ENCODE data around the gene SUCO. TPM values are rescaled to one million over a fixed set of nuclear protein-coding genes. Genes with fewer than 3 reads are reported as not detected.

SUCO gene
- total RNA-seq, 1 experiment from 2014 or later: 22.6 TPM

DNA sequence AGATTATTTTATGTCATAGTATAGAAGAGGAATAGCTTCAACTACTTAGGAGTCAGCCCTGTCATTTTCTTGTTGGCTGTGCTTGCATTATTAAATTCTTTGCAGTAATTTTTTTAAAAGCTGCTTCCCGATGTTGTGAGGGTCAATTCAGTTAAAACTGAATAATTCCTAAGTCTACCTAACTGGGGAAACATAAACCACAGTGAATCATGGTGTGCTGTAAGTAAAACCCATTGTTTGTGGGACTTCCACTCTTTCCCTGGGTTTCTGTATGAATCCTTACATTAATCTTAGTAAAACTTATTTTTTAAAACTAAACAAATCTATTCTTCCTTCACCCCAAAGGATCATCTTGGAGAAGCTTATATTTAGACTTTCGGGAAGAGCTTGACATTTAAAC is 4.4 kb downstream of the SUCO start:
- peaks cover 0 to 10% of the 10 kb centered on the region in 2 experiments; a peak in 2 of 4 replicates for H3K4me1 ChIP-seq (ENCODE audit: control insufficient read depth in 1 of 2, insufficient read depth in 2 of 2, low read length in 2 of 2)
- H3K36me3 ChIP-seq (ENCODE audit: control insufficient read depth in 1 of 2, insufficient read depth in 2 of 2, low read length in 2 of 2): no peaks in the 10 kb centered on the region
- RAD21 ChIA-PET (ENCODE audit: low non-redundant PET in 1 of 2, low total read pairs in 2 of 2, uncharacterized antibody in 2 of 2, unreplicated experiment in 2 of 2): no interaction called here
- intact Hi-C loops (cut with micrococcal nuclease): no loop called here
- no peak overlapping the region for H3K4me3 ChIP-seq (replicated peaks in 1 of 2; ENCODE audit: low read depth in 1 of 2, low read length in 2 of 2)
- ATAC-seq (no peak), DNase-seq (ENCODE audit: low read depth, low spot score) (no peak)
- no peaks in the 10 kb centered on the region for H3K27me3 ChIP-seq (ENCODE audit: insufficient read depth, low read length)
- no peak overlapping the region for H2AFZ ChIP-seq (ENCODE audit: low read depth, low read length, poor library complexity, severe bottlenecking)
- CTCF ChIA-PET: no interaction called here
- TF ChIP-seq EZH2phosphoT487 (IDR thresholded peaks at IDR 0.05; ENCODE audit: borderline replicate concordance) (no peak), CBX3 (IDR thresholded peaks at IDR 0.05; ENCODE audit: low read depth) (no peak), ZFX (IDR thresholded peaks at IDR 0.05) (no peak), SIN3A (IDR thresholded peaks at IDR 0.05; ENCODE audit: low read depth) (no peak), EZH2 (IDR thresholded peaks at IDR 0.05) (no peak), JUND (IDR thresholded peaks at IDR 0.05) (no peak), RAD21 (IDR thresholded peaks at IDR 0.05; ENCODE audit: low read depth) (no peak), EGR1 (IDR thresholded peaks at IDR 0.05; ENCODE audit: low read depth) (no peak), ELF1 (IDR thresholded peaks at IDR 0.05; ENCODE audit: borderline replicate concordance, low read depth) (no peak), YY1 (IDR thresholded peaks at IDR 0.05; ENCODE audit: extremely low read depth, insufficient replicate concordance, low read depth, low read length) (no peak), POLR2A (IDR thresholded peaks at IDR 0.05; ENCODE audit: borderline replicate concordance, extremely low read depth, insufficient read depth, insufficient read length) (no peak), TCF7L2 (IDR thresholded peaks at IDR 0.05; ENCODE audit: borderline replicate concordance, extremely low read depth, insufficient read depth, insufficient read length) (no peak), SRF (IDR thresholded peaks at IDR 0.05; ENCODE audit: low read depth) (no peak), POLR2AphosphoS5 (IDR thresholded peaks at IDR 0.05; ENCODE audit: low read depth, low read length) (no peak)
- TF ChIP-seq, protein P1, sequence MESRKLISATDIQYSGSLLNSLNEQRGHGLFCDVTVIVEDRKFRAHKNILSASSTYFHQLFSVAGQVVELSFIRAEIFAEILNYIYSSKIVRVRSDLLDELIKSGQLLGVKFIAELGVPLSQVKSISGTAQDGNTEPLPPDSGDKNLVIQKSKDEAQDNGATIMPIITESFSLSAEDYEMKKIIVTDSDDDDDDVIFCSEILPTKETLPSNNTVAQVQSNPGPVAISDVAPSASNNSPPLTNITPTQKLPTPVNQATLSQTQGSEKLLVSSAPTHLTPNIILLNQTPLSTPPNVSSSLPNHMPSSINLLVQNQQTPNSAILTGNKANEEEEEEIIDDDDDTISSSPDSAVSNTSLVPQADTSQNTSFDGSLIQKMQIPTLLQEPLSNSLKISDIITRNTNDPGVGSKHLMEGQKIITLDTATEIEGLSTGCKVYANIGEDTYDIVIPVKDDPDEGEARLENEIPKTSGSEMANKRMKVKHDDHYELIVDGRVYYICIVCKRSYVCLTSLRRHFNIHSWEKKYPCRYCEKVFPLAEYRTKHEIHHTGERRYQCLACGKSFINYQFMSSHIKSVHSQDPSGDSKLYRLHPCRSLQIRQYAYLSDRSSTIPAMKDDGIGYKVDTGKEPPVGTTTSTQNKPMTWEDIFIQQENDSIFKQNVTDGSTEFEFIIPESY (IDR thresholded peaks at IDR 0.05; ENCODE audit: extremely low read depth, insufficient replicate concordance, low read length): no peak
- TF ChIP-seq, protein P2, sequence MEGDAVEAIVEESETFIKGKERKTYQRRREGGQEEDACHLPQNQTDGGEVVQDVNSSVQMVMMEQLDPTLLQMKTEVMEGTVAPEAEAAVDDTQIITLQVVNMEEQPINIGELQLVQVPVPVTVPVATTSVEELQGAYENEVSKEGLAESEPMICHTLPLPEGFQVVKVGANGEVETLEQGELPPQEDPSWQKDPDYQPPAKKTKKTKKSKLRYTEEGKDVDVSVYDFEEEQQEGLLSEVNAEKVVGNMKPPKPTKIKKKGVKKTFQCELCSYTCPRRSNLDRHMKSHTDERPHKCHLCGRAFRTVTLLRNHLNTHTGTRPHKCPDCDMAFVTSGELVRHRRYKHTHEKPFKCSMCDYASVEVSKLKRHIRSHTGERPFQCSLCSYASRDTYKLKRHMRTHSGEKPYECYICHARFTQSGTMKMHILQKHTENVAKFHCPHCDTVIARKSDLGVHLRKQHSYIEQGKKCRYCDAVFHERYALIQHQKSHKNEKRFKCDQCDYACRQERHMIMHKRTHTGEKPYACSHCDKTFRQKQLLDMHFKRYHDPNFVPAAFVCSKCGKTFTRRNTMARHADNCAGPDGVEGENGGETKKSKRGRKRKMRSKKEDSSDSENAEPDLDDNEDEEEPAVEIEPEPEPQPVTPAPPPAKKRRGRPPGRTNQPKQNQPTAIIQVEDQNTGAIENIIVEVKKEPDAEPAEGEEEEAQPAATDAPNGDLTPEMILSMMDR (IDR thresholded peaks at IDR 0.05 in 2 of 3, conservative IDR thresholded peaks at IDR 0.05 in 1 of 3; ENCODE audit: borderline replicate concordance in 1 of 3, insufficient read depth in 1 of 3, low read depth in 2 of 3, low read length in 2 of 3): no peak
- TF ChIP-seq, protein P3, sequence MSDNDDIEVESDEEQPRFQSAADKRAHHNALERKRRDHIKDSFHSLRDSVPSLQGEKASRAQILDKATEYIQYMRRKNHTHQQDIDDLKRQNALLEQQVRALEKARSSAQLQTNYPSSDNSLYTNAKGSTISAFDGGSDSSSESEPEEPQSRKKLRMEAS (IDR thresholded peaks at IDR 0.05): no peak
- TF ChIP-seq, protein P4, sequence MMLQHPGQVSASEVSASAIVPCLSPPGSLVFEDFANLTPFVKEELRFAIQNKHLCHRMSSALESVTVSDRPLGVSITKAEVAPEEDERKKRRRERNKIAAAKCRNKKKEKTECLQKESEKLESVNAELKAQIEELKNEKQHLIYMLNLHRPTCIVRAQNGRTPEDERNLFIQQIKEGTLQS (IDR thresholded peaks at IDR 0.05): no peak
- TF ChIP-seq, protein P5, sequence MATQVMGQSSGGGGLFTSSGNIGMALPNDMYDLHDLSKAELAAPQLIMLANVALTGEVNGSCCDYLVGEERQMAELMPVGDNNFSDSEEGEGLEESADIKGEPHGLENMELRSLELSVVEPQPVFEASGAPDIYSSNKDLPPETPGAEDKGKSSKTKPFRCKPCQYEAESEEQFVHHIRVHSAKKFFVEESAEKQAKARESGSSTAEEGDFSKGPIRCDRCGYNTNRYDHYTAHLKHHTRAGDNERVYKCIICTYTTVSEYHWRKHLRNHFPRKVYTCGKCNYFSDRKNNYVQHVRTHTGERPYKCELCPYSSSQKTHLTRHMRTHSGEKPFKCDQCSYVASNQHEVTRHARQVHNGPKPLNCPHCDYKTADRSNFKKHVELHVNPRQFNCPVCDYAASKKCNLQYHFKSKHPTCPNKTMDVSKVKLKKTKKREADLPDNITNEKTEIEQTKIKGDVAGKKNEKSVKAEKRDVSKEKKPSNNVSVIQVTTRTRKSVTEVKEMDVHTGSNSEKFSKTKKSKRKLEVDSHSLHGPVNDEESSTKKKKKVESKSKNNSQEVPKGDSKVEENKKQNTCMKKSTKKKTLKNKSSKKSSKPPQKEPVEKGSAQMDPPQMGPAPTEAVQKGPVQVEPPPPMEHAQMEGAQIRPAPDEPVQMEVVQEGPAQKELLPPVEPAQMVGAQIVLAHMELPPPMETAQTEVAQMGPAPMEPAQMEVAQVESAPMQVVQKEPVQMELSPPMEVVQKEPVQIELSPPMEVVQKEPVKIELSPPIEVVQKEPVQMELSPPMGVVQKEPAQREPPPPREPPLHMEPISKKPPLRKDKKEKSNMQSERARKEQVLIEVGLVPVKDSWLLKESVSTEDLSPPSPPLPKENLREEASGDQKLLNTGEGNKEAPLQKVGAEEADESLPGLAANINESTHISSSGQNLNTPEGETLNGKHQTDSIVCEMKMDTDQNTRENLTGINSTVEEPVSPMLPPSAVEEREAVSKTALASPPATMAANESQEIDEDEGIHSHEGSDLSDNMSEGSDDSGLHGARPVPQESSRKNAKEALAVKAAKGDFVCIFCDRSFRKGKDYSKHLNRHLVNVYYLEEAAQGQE (IDR thresholded peaks at IDR 0.05; ENCODE audit: low read depth): no peak
- H3K9me2 ChIP-seq (ENCODE audit: insufficient read depth): no peaks in the 10 kb centered on the region
- H4K20me1 ChIP-seq (ENCODE audit: insufficient read depth): no peaks in the 10 kb centered on the region
- POLR2A ChIA-PET: no interaction called here
- no peak overlapping the region for H3K4me2 ChIP-seq (ENCODE audit: low read length)
- no peak overlapping the region for H3K27ac ChIP-seq (ENCODE audit: low read depth, low read length)
- BruUV-seq (replicated peaks): no TSS peak
- no peak overlapping the region for H3K9ac ChIP-seq (ENCODE audit: low read length)
- no peaks in the 10 kb centered on the region for H3K9me3 ChIP-seq (ENCODE audit: control insufficient read depth in 1 of 2, insufficient read depth in 1 of 2, low read depth in 1 of 2, low read length in 2 of 2)
- H3K79me2 ChIP-seq (ENCODE audit: insufficient read depth, low read length): peaks cover 88% of the 10 kb centered on the region

Measured in HCT116 (cell line).